SU-DHL-6 (cell line): ENCODE results near the gene CHD3.
"Not testable (repeated sequence)": the region's sequence is repeated elsewhere in the genome, so short reads cannot be mapped to it uniquely, and the experiment has no call there.

Experiments used
- EZH2phosphoT487 ChIP-seq: fragments of 200-600 bp; sonication (generic), shearing (Covaris generic); conservative IDR thresholded peaks from 2 replicates; pipeline ENCODE4 v1.6.1; 2018; ENCODE audit warnings: mild to moderate bottlenecking, antibody characterized with exemption, low read length, moderate library complexity, mixed read lengths
- TF ChIP-seq, protein P1 (sequence below): fragments of 200-600 bp; sonication (generic); IDR thresholded peaks from one replicate; pipeline ENCODE4 v1.5.1; 2017; ENCODE audit warnings: antibody characterized with exemption, mild to moderate bottlenecking, low read length, moderate library complexity; ENCODE audit not compliant: insufficient read depth, poor library complexity, severe bottlenecking

DNA sequence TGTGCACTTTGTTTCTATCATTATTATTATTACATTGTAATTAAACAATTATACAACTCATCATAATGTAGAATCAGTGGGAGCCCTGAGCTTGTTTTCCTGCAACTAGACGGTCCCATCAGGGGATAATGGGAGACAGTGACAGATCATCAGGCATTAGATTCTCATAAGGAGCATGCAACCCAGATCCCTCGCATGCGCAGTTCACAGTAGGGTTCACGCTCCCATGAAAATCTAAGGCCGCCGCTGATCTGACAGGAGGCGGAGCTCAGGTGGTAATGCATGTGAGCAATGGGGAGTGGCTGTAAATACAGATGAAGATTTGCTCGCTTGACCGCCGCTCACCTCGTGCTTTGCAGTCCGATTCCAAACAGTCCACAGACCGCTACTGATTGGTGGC is 64.7 kb downstream of the CHD3 start:
- TF ChIP-seq, protein P1, sequence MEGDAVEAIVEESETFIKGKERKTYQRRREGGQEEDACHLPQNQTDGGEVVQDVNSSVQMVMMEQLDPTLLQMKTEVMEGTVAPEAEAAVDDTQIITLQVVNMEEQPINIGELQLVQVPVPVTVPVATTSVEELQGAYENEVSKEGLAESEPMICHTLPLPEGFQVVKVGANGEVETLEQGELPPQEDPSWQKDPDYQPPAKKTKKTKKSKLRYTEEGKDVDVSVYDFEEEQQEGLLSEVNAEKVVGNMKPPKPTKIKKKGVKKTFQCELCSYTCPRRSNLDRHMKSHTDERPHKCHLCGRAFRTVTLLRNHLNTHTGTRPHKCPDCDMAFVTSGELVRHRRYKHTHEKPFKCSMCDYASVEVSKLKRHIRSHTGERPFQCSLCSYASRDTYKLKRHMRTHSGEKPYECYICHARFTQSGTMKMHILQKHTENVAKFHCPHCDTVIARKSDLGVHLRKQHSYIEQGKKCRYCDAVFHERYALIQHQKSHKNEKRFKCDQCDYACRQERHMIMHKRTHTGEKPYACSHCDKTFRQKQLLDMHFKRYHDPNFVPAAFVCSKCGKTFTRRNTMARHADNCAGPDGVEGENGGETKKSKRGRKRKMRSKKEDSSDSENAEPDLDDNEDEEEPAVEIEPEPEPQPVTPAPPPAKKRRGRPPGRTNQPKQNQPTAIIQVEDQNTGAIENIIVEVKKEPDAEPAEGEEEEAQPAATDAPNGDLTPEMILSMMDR, result not testable (repeated sequence)
- not testable (repeated sequence) for TF ChIP-seq EZH2phosphoT487
